PFSK-1 (cell line): Measurements from ENCODE around the gene CACNA1H.

Experiments
- POLR2AphosphoS5 ChIP-seq: IDR thresholded peaks from 2 replicates; pipeline ENCODE4 v1.6.1; 2012; ENCODE audit warnings: low read depth, mild to moderate bottlenecking, control low read depth, low read length, moderate library complexity
- TAF1 ChIP-seq: IDR thresholded peaks from 2 replicates; pipeline ENCODE4 v1.6.1; 2012; ENCODE audit warnings: low read length, control low read depth, borderline replicate concordance; ENCODE audit not compliant: insufficient read depth
- TF ChIP-seq, protein P1 (sequence below), 2 experiments: IDR thresholded peaks; 2 replicates each; pipeline versions ENCODE4 v1.6.1 to v1.8.0; 2011 to 2012; ENCODE audit warnings: low read depth in 2 of 2, low read length in 2 of 2, control low read depth in 1 of 2, inconsistent platforms in 1 of 2, mild to moderate bottlenecking in 1 of 2, moderate library complexity in 1 of 2; ENCODE audit not compliant: insufficient read depth in 1 of 2

DNA sequence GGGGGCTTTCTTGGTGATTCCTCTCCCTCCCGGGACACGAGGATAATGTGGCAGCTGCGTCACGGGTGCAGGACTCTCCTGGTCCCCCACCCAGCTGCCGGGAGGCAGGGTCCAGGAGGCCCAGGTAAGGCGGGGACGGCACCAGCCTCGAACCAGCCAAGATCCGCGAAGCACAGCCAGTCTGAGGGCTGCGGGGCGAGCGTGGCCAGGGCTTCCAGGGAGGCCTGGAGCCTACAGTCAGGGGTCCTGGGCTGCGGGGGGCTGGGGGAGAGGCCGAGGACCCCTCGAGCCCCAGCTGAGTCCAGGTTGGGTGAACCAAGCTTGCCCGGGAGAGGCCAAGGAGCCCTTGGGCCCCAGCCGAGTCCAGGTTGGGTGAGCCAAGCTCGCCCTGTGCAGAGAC lies 112.9 kb downstream of the CACNA1H start:
- TF ChIP-seq TAF1 (no peak), POLR2AphosphoS5 (no peak)
- TF ChIP-seq, protein P1, sequence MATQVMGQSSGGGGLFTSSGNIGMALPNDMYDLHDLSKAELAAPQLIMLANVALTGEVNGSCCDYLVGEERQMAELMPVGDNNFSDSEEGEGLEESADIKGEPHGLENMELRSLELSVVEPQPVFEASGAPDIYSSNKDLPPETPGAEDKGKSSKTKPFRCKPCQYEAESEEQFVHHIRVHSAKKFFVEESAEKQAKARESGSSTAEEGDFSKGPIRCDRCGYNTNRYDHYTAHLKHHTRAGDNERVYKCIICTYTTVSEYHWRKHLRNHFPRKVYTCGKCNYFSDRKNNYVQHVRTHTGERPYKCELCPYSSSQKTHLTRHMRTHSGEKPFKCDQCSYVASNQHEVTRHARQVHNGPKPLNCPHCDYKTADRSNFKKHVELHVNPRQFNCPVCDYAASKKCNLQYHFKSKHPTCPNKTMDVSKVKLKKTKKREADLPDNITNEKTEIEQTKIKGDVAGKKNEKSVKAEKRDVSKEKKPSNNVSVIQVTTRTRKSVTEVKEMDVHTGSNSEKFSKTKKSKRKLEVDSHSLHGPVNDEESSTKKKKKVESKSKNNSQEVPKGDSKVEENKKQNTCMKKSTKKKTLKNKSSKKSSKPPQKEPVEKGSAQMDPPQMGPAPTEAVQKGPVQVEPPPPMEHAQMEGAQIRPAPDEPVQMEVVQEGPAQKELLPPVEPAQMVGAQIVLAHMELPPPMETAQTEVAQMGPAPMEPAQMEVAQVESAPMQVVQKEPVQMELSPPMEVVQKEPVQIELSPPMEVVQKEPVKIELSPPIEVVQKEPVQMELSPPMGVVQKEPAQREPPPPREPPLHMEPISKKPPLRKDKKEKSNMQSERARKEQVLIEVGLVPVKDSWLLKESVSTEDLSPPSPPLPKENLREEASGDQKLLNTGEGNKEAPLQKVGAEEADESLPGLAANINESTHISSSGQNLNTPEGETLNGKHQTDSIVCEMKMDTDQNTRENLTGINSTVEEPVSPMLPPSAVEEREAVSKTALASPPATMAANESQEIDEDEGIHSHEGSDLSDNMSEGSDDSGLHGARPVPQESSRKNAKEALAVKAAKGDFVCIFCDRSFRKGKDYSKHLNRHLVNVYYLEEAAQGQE (IDR thresholded peaks at IDR 0.05; ENCODE audit: insufficient read depth in 1 of 2, low read depth in 2 of 2, low read length in 2 of 2) = no peak
